ENCODE results near the gene RPL3. TPM values are rescaled to one million over a fixed set of nuclear protein-coding genes. Genes with fewer than 3 reads are reported as not detected.

RPL3 gene
- total RNA-seq, 1 experiment from 2014 or later = 2,830 TPM

DNA sequence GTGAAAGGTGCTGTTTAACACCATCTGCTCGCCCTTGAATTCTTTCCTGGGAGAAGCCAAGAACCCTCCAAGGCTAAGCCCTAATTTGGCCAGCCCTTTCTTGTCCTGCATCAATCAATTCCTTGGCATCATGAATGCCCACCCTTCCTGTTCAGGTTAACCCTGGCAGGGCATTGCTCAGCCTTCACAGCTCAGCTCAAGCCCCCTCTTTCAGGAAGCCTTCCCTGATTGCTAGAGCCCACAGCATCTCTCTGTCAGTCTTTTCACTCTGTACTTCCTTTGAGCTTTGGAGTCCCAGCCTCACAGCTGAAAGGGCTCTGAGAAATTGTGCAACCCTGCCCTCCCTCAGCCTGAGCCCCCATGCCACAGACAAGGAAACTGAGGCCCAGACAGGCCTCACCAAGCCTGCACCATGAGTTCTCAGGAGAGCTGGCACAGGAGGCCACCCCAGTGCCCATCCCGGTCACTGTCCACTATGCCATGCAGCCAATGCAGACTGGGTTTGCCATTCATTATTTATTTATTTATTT lies 16.9 kb downstream of the RPL3 start:
- Histone ChIP-seq H3K23me2 (ENCODE audit: insufficient read length, low read depth, low read length, poor library complexity, severe bottlenecking) (no peaks in the 10 kb centered on the region), H4K91ac (ENCODE audit: insufficient read length, low read depth, low read length) (no peak overlapping the region), H2BK20ac (ENCODE audit: low read depth, low read length, poor library complexity, severe bottlenecking) (no peak overlapping the region), H3T11ph (ENCODE audit: low read length) (no peak overlapping the region), H3K79me1 (ENCODE audit: insufficient read depth, low read depth, low read length, poor library complexity, severe bottlenecking) (no peaks in the 10 kb centered on the region), H3K9ac (ENCODE audit: extremely low read depth, insufficient read length, low read length) (no peak overlapping the region), H3K4me2 (ENCODE audit: insufficient read depth, insufficient read length, low read length) (no peak overlapping the region), H2AFZ (ENCODE audit: low read length) (no peak overlapping the region), H2BK12ac (ENCODE audit: insufficient read length, low read depth, low read length) (no peak overlapping the region), H4K5ac (ENCODE audit: insufficient read length, low read depth, low read length) (no peak overlapping the region), H2AK5ac (ENCODE audit: insufficient read length, low read length) (no peak overlapping the region), H3K79me2 (ENCODE audit: insufficient read depth, low read length) (no peaks in the 10 kb centered on the region), H2BK120ac (ENCODE audit: low read depth, low read length, poor library complexity, severe bottlenecking) (no peak overlapping the region), H2BK5ac (ENCODE audit: insufficient read length, low read length) (no peak overlapping the region), H3K56ac (ENCODE audit: insufficient read length, low read depth, low read length) (no peak overlapping the region), H3K9me3 (ENCODE audit: control insufficient read depth, low read depth, low read length) (peaks cover 4% of the 10 kb centered on the region), H2BK15ac (ENCODE audit: low read depth, low read length) (no peak overlapping the region), H3K27me3 (ENCODE audit: insufficient read depth, low read length) (0 out of 2 replicates have a peak, but pooled peaks cover 2% of the 10 kb centered on the region), H3K4ac (ENCODE audit: low read depth, low read length) (no peak overlapping the region), H3K4me1 (ENCODE audit: insufficient read depth, low read length) (no peaks in the 10 kb centered on the region), H4K8ac (replicated peaks; ENCODE audit: insufficient read length, low read depth, low read length) (no peak overlapping the region), H3K23ac (ENCODE audit: insufficient read length, low read depth, low read length) (no peak overlapping the region), H4K20me1 (ENCODE audit: control insufficient read depth, insufficient read depth, insufficient read length) (no peaks in the 10 kb centered on the region), H3K18ac (ENCODE audit: insufficient read length, low read depth, low read length) (no peak overlapping the region), H3K14ac (ENCODE audit: insufficient read depth, low read length) (no peak overlapping the region), H3K27ac (ENCODE audit: insufficient read length, low read depth, low read length) (no peak overlapping the region)
- no peak for TF ChIP-seq CTCF (conservative IDR thresholded peaks at IDR 0.05)
- Mint-ChIP-seq H3K27me3 (ENCODE audit: low read depth) (peaks cover 5% of the 10 kb centered on the region), H3K4me3 (peak overlapping the region in 1 of 2 experiments; percentile 48; a peak in 1 of 5 replicates), H3K27ac (no peak overlapping the region), H3K4me1 (peaks cover 23 to 25% of the 10 kb centered on the region in 2 experiments), H3K36me3 (ENCODE audit: insufficient read depth in 1 of 3, low read depth in 3 of 3) (peaks cover 5 to 14% (median 11%) of the 10 kb centered on the region in 3 experiments; a peak in 6 of 7 replicates), H3K9me3 (peaks cover 2 to 6% of the 10 kb centered on the region in 2 experiments; a peak in 3 of 5 replicates)
- DNase-seq = no peak
- no CpG with 5 or more reads among the region's 2 CpGs for WGBS (ENCODE audit: extremely low coverage, insufficient read length, low lambda C conversion rate)
